HepG2 (cell line): ENCODE measurements around the gene GPC6. TPM values are rescaled to one million over a fixed set of nuclear protein-coding genes. Genes with fewer than 3 reads are reported as not detected.

Source experiments
- ATAC-seq: fragments of 200-7000 bp; cut with Tn5 transposase; 3 replicates; pipeline ENCODE4 v1.9.1; 2020; ENCODE audit warnings: mild to moderate bottlenecking, moderate library complexity
- BruUV-seq: library from RNA; stranded (reverse); fragments of 400-500 nt; replicated peaks from 2 replicates; lab custom pipeline; 2021; lab: Mats Ljungman, UMichigan
- CTCF ChIA-PET: fragments of 300-600 bp; formaldehyde crosslinking; extraction: SDS; loops from one replicate; lab custom pipeline; 2021; ENCODE audit warnings: low total read pairs, inconsistent platforms, low intra/inter-chr PET ratio; lab: Yijun Ruan, JAX
- POLR2A ChIA-PET: fragments of 350-600 bp; sonication (Branson Sonifier 250); formaldehyde crosslinking; loops from one replicate; lab custom pipeline; 2020; ENCODE audit warnings: antibody characterized with exemption, inconsistent platforms; lab: Yijun Ruan, JAX
- DNase-seq: peaks from one replicate; pipeline ENCODE4 v3.0.0-alpha.2; 2015; ENCODE audit warnings: low spot score
- FAIRE-seq: peaks from 3 replicates; lab custom pipeline; 2011; peaks lifted over from hg19 to GRCh38; lab: Jason Lieb, UNC
- H2AFZ ChIP-seq: one replicate; pipeline ENCODE4 v1.6.1; 2011; ENCODE audit warnings: low read length, inconsistent platforms
- H3K27ac ChIP-seq: fragments of 300-600 bp; 3 replicates; pipeline ENCODE4 v1.8.0; 2011; ENCODE audit warnings: mixed run types, mild to moderate bottlenecking, mixed read lengths, low read length, inconsistent platforms; ENCODE audit not compliant: insufficient read depth; ENCODE audit errors: extremely low read length
- H3K27me3 ChIP-seq, 2 experiments: fragments of 200-600 bp in 1 of 2; 2 replicates in 1 of 2; 3 replicates in 1 of 2; pipeline versions ENCODE4 v1.6.0 to v1.8.0; 2011; ENCODE audit warnings: low read length in 2 of 2, mild to moderate bottlenecking in 2 of 2, moderate library complexity in 2 of 2, inconsistent platforms in 1 of 2; ENCODE audit not compliant: insufficient read depth in 2 of 2, control insufficient read depth in 1 of 2
- H3K36me3 ChIP-seq, 2 experiments: fragments of 200-600 bp in 1 of 2; replicated peaks in 1 of 2; 2 replicates in 1 of 2; 3 replicates in 1 of 2; pipeline versions ENCODE4 v1.5.1 to v1.8.0; 2011; ENCODE audit warnings: low read length in 2 of 2, inconsistent platforms in 1 of 2; ENCODE audit not compliant: insufficient read depth in 2 of 2, control insufficient read depth in 1 of 2
- H3K4me1 ChIP-seq: 2 replicates; pipeline ENCODE4 v1.5.1; 2012; ENCODE audit warnings: low read length, inconsistent platforms; ENCODE audit not compliant: insufficient read depth
- H3K4me2 ChIP-seq: 2 replicates; pipeline ENCODE4 v1.6.0; 2011; ENCODE audit warnings: low read depth, low read length, inconsistent platforms
- H3K4me3 ChIP-seq, 3 experiments: fragments of 200-600 bp in 1 of 3; sonication (generic), shearing (Covaris generic) in 1 of 3; replicated peaks in 1 of 3; 2 replicates each; pipeline ENCODE4 v1.5.1; 2011 to 2016; ENCODE audit warnings: low read length in 3 of 3, inconsistent platforms in 2 of 3, low read depth in 2 of 3, mild to moderate bottlenecking in 2 of 3, control low read depth in 1 of 3, mixed read lengths in 1 of 3; ENCODE audit not compliant: insufficient read depth in 1 of 3
- H3K79me2 ChIP-seq: one replicate; pipeline ENCODE4 v1.6.1; 2011; ENCODE audit warnings: low read length, inconsistent platforms; ENCODE audit not compliant: insufficient read depth
- H3K9ac ChIP-seq: 2 replicates; pipeline ENCODE4 v1.6.0; 2011; ENCODE audit warnings: mild to moderate bottlenecking, low read depth, low read length, inconsistent platforms; ENCODE audit not compliant: insufficient read depth
- H3K9me3 ChIP-seq: 2 replicates; pipeline ENCODE4 v1.5.1; 2012; ENCODE audit warnings: mild to moderate bottlenecking, low read length
- H4K20me1 ChIP-seq: 2 replicates; pipeline ENCODE4 v1.6.0; 2011; ENCODE audit warnings: inconsistent platforms, mild to moderate bottlenecking, low read length, moderate library complexity; ENCODE audit not compliant: insufficient read depth
- HCFC1 ChIP-seq: fragments of 150-350 bp; IDR thresholded peaks from 2 replicates; pipeline ENCODE4 v1.6.1; 2014; ENCODE audit warnings: low read depth, low read length
- IRF2 ChIP-seq: IDR thresholded peaks from 2 replicates; pipeline ENCODE4 v1.6.1; 2018; ENCODE audit warnings: missing genetic modification reagents, missing compliant biosample characterization
- MIXL1 ChIP-seq: IDR thresholded peaks from 2 replicates; pipeline ENCODE4 v1.6.1; 2016
- NR2F1 ChIP-seq, 2 experiments: fragments of 450-650 bp in 1 of 2; formaldehyde crosslinking in 1 of 2; IDR thresholded peaks; 2 replicates each; pipeline versions ENCODE4 v1.5.0 to v1.6.1; 2016 to 2020; ENCODE audit warnings: mild to moderate bottlenecking in 1 of 2, missing compliant biosample characterization in 1 of 2, missing genetic modification reagents in 1 of 2, moderate library complexity in 1 of 2
- RFX3 ChIP-seq: IDR thresholded peaks from 2 replicates; pipeline ENCODE4 v1.6.1; 2016; ENCODE audit warnings: missing biosample characterization, missing genetic modification reagents
- ZNF678 ChIP-seq: sonication (generic); formaldehyde crosslinking; IDR thresholded peaks from 2 replicates; pipeline ENCODE4 v1.4.0; 2020; ENCODE audit warnings: mild to moderate bottlenecking, missing genetic modification reagents
- ZNF703 ChIP-seq: sonication (generic); formaldehyde crosslinking; IDR thresholded peaks from 2 replicates; pipeline ENCODE4 v1.5.1; 2020; ENCODE audit warnings: missing genetic modification reagents, mild to moderate bottlenecking, moderate library complexity, borderline replicate concordance
- ZNF816 ChIP-seq: sonication (generic); formaldehyde crosslinking; IDR thresholded peaks from 2 replicates; pipeline ENCODE4 v1.8.0; 2022; ENCODE audit warnings: missing genetic modification reagents, mild to moderate bottlenecking, borderline replicate concordance
- ZSCAN21 ChIP-seq: sonication (generic); formaldehyde crosslinking; IDR thresholded peaks from 2 replicates; pipeline ENCODE4 v1.8.0; 2022; ENCODE audit warnings: mild to moderate bottlenecking, missing genetic modification reagents, moderate library complexity, borderline replicate concordance
- WGBS: methylation state at CpG from one replicate; pipeline ENCODE4 v1.1.6; 2017; ENCODE audit warnings: low lambda C conversion rate; 5-methylcytosine and 5-hydroxymethylcytosine counted together
- in situ Hi-C: cut with HindIII; loops from 2 replicates; pipeline ENCODE4 v1.10.0; 2017; ENCODE audit warnings: low pct_unique_long_range_greater_than_20kb; ENCODE audit not compliant: extremely low pct_ligation_motif_present
- intact Hi-C: fragments of 100-400 bp; cut with micrococcal nuclease; formaldehyde crosslinking; loops from one replicate; pipeline ENCODE4 v1.10.0; 2022; ENCODE audit not compliant: unreplicated experiment
- polyA plus RNA-seq, 8 experiments: library from polyadenylated mRNA; depleted of rRNA in 3 of 8; stranded (reverse) in 7 of 8; unstranded in 1 of 8; fragments of >200 nt; fragmentation: Illumina TruSeq in 4 of 8; extraction: Trizol in 4 of 8; gene quantifications; 2 replicates each; pipeline versions ENCODE4 v1.2.1 to v1.2.3, GENCODE V29; 2011 to 2016; ENCODE audit warnings: low read depth in 4 of 8, missing spikeins in 1 of 8, mixed read lengths in 1 of 8; ENCODE audit not compliant: insufficient read depth in 1 of 8
- total RNA-seq, 5 experiments: library from RNA; depleted of rRNA; stranded (reverse); fragments of >200 nt; fragmentation: Illumina TruSeq; extraction: Trizol; gene quantifications; 2 replicates each; pipeline ENCODE4 v1.2.3, GENCODE V29; 2016; ENCODE audit warnings: low read depth in 1 of 5
- TF ChIP-seq, protein P1 (sequence below): sonication (generic); formaldehyde crosslinking; IDR thresholded peaks from 2 replicates; pipeline ENCODE4 v1.4.0; 2020; ENCODE audit warnings: low read depth, missing genetic modification reagents
- TF ChIP-seq, protein P2 (sequence below): IDR thresholded peaks from 2 replicates; pipeline ENCODE4 v1.6.1; 2016; ENCODE audit warnings: mild to moderate bottlenecking, missing biosample characterization, missing genetic modification reagents
- TF ChIP-seq, protein P3 (sequence below): IDR thresholded peaks from 2 replicates; pipeline ENCODE4 v1.6.1; 2016

GPC6 gene
- total and polyA plus RNA-seq, 2 of the 13 experiments (the other 11 are each of a cell fraction or from before 2014, with no cell fraction given): 24.5 to 33.9 TPM

DNA sequence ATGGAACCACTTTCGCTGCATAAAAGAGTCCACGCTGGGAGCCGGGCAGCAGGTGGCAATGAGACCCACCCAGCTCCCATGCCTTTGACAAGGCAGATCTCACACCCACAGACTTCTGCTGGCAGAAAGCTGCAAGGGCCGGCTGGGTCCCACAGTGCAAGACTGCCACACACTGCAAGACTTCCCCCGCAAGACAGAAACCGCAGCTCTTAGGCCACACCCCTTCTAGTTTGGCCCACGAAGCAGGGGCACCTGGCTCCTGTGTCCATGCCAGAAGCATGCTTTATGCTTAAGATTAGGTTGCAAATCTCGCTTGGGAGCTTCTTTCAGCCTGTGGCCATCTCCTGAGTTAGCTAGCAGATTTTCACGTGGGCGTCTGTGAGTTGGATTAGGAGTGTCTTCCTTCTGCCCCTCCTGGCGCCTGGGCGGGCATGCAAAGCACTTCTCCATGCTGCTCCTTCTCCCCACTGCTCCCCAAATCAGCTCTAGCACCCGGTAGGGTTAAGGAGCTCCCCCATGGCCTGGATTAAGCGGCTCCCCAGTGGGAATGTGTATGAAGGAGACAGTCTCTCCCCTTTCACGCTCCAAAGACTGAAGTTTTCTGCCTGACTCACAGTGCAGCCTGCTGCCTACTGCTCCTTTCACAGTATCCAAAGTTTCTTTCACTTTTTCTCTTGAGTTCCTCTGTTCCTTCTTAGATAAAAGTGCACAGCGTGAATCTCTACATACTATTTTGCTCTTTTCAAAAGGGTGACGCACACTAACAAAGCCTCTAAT, 17.7 kb downstream of the GPC6 start:
- Histone ChIP-seq H3K4me1 (peaks cover 32% of the 10 kb centered on the region), H3K4me2 (no peak overlapping the region), H3K9ac (no peak overlapping the region), H4K20me1 (no peaks in the 10 kb centered on the region), H3K36me3 (no peaks in the 10 kb centered on the region; a peak in 1 of 5 replicates), H3K79me2 (peaks cover 82% of the 10 kb centered on the region), H3K9me3 (peaks cover 2% of the 10 kb centered on the region; the same call in 1 of the 2 replicates), H3K27me3 (no peaks in the 10 kb centered on the region), H2AFZ (no peak overlapping the region), H3K4me3 (no peak overlapping the region)
- no peak for DNase-seq
- WGBS: 97% methylated on average over 8 of the region's 17 CpGs
- ChIA-PET CTCF (no interaction called here), POLR2A (no interaction called here)
- intact Hi-C loops: no loop called here
- ATAC-seq: no peak
- no TSS peak for BruUV-seq
- FAIRE-seq: no peak
- in situ Hi-C loops: loop anchor here (10.0 to 25.0 kb wide), 4 partner anchors 518 to 1093 kb away; no protein-coding TSS in a partner anchor
- TF ChIP-seq ZNF703 (CRISPR knock-in tag) (no peak), ZNF816 (no peak), ZNF678 (no peak), NR2F1 (CRISPR knock-in tag; IDR thresholded peaks at IDR 0.05) (no peak), RFX3 (CRISPR knock-in tag) (no peak), ZSCAN21 (CRISPR knock-in tag) (no peak), HCFC1 (no peak), IRF2 (no peak), MIXL1 (CRISPR knock-in tag) (no peak)
- TF ChIP-seq, protein P1, sequence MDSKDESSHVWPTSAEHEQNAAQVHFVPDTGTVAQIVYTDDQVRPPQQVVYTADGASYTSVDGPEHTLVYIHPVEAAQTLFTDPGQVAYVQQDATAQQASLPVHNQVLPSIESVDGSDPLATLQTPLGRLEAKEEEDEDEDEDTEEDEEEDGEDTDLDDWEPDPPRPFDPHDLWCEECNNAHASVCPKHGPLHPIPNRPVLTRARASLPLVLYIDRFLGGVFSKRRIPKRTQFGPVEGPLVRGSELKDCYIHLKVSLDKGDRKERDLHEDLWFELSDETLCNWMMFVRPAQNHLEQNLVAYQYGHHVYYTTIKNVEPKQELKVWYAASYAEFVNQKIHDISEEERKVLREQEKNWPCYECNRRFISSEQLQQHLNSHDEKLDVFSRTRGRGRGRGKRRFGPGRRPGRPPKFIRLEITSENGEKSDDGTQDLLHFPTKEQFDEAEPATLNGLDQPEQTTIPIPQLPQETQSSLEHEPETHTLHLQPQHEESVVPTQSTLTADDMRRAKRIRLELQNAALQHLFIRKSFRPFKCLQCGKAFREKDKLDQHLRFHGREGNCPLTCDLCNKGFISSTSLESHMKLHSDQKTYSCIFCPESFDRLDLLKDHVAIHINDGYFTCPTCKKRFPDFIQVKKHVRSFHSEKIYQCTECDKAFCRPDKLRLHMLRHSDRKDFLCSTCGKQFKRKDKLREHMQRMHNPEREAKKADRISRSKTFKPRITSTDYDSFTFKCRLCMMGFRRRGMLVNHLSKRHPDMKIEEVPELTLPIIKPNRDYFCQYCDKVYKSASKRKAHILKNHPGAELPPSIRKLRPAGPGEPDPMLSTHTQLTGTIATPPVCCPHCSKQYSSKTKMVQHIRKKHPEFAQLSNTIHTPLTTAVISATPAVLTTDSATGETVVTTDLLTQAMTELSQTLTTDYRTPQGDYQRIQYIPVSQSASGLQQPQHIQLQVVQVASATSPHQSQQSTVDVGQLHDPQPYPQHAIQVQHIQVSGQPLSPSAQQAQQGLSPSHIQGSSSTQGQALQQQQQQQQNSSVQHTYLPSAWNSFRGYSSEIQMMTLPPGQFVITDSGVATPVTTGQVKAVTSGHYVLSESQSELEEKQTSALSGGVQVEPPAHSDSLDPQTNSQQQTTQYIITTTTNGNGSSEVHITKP (CRISPR knock-in tag): no peak
- TF ChIP-seq, protein P2, sequence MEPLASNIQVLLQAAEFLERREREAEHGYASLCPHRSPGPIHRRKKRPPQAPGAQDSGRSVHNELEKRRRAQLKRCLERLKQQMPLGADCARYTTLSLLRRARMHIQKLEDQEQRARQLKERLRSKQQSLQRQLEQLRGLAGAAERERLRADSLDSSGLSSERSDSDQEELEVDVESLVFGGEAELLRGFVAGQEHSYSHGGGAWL (CRISPR knock-in tag): no peak
- TF ChIP-seq, protein P3, sequence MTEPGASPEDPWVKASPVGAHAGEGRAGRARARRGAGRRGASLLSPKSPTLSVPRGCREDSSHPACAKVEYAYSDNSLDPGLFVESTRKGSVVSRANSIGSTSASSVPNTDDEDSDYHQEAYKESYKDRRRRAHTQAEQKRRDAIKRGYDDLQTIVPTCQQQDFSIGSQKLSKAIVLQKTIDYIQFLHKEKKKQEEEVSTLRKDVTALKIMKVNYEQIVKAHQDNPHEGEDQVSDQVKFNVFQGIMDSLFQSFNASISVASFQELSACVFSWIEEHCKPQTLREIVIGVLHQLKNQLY (CRISPR knock-in tag): no peak
- TF ChIP-seq, all 625 proteins: peak for 0
- no peak overlapping the region for H3K27ac ChIP-seq
